Fibroblast of skin of right quadriceps (primary cell): Measurements from ENCODE around the gene TOMM6.
A peak's percentile ranks its signal among the peaks of the same experiment; 100 is the strongest.

Source experiments
- DNase-seq: peaks from one replicate; pipeline ENCODE4 v3.0.0-alpha.2; 2013

The TOMM6 gene

DNA sequence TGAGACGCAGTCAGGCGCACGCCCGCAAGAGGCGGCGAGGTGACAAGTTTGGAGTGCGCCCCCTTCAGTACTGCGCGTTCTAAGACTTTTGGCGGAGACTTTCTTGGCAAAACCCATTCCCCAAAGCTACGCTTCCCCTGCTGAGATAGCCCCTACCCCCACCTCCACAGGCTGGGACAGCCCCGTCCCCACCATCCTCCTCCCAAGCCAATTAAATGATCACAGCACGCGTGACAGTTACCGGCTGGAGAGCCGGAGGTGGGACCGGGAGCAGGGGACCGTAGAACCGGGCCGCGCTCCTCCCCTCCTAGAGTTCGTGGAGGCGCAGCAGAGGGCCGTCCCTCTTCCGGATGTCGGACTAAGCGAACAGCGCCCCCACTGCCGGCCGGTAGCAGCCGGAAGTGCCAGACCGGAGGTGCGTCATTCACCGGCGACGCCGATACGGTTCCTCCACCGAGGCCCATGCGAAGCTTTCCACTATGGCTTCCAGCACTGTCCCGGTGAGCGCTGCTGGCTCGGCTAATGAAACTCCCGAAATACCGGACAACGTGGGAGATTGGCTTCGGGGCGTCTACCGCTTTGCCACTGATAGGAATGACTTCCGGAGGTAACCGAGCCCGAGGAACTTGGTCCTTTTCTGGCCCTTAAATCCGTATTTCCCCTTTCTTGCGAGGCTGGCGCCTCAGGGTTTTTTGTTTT is at the start of gene TOMM6:
Gene TOMM6, plus strand, starts transcription at position 476 of the 699 bp plus-strand sequence. Its CDS starts 4 bp downstream, at position 480.
- DNase-seq = peak; percentile 93

DNA sequence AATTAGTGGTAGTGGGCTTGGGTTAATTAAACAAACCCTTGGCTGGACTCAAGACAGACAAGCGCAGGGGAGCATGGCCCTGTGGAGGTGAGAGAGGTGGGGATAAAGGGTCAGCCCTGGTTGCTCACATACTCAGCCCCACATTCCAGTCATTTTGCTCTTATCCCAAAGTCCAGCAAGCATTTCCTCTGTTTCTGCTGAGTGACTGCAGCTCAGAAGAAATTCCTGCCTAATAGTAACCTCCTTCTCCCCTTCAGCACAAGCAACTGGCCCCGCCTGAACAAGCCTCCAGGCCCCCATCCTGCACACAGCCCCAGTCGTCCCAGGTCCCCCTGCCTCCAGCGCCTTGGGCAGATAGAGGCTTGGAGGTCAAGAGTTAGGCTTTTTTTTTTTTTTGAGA is 48.5 kb upstream of the TOMM6 start:
- no peak for DNase-seq

GRCh38 chr6:41740366-41741162 is 46.9 kb upstream of the TOMM6 start:
- DNase-seq = no peak

DNA sequence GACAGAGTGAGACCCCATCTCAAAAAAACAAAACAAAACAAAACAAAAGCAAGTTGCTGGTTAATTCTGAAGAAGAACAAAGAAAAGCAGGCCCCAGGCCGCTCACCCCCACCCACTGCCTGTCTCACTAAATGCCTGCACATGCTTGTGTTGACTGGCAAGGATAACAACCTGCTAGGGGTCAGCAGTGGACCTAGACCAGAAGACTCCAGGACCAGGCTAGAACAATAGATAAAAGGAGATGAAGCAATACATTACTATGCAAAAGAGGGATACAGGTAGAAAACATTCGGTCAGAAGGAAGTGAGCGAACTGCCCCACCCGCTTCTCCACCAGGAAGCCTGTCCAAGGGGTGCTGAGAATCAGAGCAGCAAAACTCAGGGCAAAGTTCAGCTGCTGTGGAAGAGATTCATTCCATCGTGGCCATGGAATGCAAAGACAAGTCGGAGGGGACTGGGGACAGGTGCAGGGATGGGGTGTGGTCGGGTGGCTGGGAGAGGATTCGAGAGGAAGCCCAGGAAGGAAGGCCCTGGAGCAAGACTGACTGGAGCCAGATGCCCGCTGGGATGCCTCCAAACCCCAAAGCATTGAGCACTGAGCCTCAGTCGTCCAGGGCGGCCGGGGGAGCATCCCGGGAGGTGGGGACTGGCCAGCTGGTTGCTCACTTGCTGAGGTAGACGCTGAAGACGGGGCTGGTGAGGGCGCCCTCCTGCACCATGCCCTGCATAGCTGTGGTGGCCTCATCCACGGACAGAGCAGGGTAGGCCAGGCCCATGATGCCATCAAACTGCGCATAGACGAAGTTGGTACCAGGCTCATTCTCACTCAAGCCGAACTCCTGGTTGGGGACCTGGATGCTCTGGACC is 45.6 kb upstream of the TOMM6 start:
- DNase-seq = no peak

- no peak for DNase-seq
Measured at GRCh38 chr6:41743406-41744235, 43.9 kb upstream of the TOMM6 start.

- DNase-seq = no peak
Measured at GRCh38 chr6:41744236-41744787, 43.2 kb upstream of the TOMM6 start.

DNA sequence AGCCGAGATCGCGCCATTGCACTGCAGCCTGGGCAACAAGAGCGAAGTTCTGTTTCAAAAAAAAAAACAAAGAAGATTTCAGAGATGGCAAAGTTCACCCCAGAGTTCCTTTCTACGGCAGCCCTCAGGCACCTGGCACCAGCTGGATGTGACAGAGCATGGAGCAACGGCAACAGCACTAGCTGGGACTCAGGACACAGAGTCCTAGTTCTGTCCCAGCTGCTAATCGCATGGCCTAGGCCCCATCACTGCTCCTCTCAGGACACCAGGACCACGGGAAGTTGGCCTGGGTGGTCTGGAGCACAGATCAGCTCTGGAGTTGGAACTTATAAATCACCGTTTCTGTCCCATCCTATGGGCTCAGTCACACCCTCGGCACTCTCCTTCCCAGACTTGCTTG is 41.4 kb upstream of the TOMM6 start:
- DNase-seq = no peak

DNA sequence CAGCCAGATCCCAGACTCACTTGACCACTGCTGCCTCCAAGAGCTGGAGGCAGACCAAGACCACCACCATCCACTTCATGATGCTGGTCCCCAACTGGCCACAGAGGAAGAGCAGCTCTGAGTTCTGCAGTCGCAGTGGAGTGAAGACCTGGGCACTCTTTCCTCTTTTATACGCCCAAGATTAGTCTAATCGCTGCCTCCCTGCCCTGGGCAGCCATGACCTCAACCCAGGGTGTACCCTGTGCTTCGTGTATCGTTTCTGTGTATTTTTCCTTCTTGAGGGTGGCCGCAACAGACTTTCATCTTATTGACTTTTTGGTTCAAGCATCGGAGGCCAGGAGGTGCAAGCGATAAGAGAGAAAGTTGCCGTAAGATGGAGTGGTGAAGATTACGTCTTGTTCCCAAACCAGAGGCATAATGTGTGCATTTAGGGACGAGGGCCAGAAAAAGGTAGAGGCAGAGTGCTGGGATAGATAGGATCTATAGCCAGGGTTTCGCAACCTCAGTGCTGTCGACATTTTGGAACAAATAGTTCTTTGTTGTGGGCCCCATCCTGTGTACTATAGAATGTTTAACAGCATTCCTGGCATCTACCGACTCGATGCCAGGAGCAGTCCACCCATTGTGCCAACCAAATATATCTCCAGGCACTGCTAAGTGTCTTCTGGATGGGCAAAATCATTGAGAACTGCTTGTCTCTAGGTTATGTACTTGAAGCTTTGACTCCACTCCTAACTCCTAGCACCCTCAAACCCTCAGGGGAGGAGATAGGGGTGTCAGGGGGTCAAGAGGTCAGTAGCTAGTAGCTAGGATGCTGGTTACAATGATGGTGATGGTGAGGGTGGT is 40.0 kb upstream of the TOMM6 start, which contains the start of gene PGC:
Gene PGC, minus strand, starts transcription at position 142 of the 846 bp plus-strand sequence. Its CDS starts 63 bp downstream, at position 79.
- DNase-seq = no peak

GRCh38 chr6:41748102-41748477 is 39.4 kb upstream of the TOMM6 start:
- no peak for DNase-seq

- DNase-seq = no peak
Measured at GRCh38 chr6:41748542-41748941, 39.0 kb upstream of the TOMM6 start.

- DNase-seq = no peak
Measured at GRCh38 chr6:41750374-41750773, 37.1 kb upstream of the TOMM6 start.

- DNase-seq = no peak
Measured at GRCh38 chr6:41755895-41756294, 31.6 kb upstream of the TOMM6 start.

GRCh38 chr6:41756354-41756753 is 31.1 kb upstream of the TOMM6 start:
- DNase-seq = no peak

- DNase-seq = no peak
Measured at GRCh38 chr6:41757271-41757670, 30.2 kb upstream of the TOMM6 start.

DNA sequence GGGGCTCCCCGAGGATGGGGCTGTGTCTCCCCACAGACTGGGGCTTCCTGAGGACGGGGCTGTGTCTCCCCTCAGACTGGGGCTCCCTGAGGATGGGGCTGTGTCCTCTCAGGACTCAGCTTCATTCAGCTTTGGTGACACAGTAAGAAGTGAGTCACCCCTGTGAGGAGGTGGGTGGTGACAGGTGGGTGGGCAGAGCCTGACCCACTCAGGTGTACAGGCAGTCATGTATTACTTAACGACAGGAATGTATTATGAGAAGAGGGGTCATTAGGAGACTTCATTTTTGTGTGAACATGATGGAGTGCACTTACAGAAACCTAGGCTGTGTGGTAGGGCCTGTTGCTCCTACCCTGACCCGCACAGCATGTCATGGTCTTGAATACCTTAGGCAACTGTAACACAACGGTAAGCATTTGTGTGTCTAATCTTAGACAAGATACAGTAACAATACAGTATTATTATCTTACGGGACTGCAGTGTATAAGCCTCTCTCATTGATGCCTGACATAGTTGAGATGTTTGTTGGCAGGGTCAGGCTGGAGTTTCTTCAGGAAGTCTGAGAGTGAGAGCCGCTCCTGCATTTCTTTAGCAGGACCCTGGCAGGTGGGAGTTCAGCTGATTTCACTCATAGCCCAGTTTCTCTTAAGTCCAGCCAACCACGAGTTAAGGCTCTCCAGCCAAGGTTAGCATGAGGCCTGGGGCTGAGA is 29.4 kb upstream of the TOMM6 start:
- DNase-seq = no peak

DNA sequence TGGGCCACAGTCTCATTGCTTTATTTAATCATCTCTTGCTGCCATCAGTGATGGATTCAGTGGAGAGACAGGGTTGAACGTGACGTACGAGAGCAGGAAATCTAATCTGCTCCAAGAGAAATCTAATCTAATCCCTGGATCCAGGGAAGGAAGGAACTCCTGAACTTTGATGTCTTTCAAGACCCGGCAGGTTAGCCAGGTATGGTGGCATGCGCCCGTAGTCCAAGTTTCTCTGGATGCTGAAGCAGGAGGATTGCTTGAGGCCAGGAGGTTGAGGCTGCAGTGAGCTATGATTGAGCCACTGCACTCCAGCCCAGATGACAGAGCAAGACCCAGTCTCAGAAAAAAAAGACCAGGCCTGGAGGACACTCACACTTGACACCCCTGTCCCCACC is 28.9 kb upstream of the TOMM6 start:
- DNase-seq = no peak

DNA sequence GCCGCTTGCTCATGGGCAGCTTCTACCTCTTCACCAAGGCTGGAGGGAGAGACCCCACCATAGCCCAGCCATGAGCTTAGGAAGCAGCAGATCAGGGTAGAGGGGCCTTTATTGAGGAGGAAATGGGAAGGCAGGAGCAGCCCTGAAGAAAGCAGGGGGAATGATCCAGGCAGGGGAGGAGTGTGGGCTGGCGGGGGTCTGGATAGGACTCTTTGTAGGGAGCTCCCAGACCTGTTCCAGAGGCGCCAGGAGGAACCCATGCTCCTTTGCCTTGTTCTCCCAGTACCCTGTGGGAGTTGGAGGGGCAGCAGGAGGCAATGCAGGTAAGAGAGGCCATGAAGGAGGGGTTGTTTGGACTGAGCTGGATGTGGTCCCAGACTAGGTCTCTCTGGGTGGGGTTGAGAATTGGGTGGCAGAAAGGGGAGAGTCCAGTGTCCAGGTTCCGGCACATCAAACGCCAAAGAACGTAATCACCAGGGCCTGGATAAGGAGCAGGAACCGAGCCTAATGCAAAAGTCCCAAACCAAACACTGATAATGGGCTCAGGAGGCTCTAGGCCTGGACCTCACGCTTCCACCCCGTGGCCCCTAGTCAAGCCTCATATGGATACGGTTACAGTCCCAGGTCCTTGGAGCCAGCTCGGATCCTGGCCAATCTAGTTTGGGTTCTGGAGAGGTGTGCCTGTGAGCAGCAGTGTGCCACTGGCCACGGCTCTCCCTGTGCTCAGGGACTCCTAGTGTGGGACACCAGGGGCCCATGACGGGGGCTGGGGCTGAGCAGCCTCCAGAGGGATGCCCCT is 28.2 kb upstream of the TOMM6 start:
- DNase-seq = no peak

DNA sequence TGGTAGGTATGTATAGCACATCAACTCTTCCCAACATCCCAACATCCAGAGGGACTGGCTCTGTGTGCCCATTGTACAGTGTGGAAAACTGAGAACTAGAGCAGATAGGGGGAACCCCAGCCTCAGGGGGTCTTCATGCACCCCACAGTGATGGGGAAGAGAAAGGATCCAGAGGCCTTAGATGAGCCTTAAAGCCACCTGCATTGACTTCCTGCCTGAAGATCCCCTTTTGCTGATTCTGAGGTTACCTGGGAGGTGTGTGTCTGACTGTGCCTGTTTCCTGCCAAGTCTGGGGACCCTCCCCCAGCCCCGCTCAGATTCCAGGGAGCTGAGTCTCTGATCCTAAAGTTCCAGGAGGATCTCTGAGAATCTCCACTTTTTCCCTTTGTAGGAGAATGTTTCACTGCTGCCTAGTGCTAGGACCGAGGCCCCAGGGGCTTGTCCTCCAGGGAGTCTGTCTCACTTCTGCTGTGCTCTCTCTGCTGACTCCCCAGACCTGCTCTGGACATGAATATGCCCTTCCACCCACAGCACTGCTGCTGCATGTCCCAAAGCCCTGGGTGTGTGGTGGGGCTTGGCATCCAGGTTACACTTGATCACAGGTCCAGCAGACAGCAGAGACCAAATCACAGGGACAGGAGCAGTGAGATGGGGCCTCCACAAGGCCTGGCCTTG is 27.5 kb upstream of the TOMM6 start:
- DNase-seq = no peak

GRCh38 chr6:41763470-41763869 is 24.0 kb upstream of the TOMM6 start:
- no peak for DNase-seq
